OCI-LY7 (cell line): ENCODE results near the gene SDK2. TPM values are rescaled to one million over a fixed set of nuclear protein-coding genes. Genes with fewer than 3 reads are reported as not detected.

ENCODE experiments used
- BruUV-seq: library from RNA; stranded (reverse); fragments of 400-500 nt; replicated peaks from 2 replicates; lab custom pipeline; 2021; lab: Mats Ljungman, UMichigan
- CTCF ChIA-PET: fragments of 300-600 bp; sonication (Branson Sonifier 250); formaldehyde crosslinking; loops from one replicate; lab custom pipeline; 2022; ENCODE audit warnings: antibody characterized with exemption; ENCODE audit not compliant: unreplicated experiment; lab: Charles Lee
- POLR2A ChIA-PET: fragments of 300-600 bp; sonication (Branson Sonifier 250); formaldehyde crosslinking; loops from one replicate; lab custom pipeline; 2022; ENCODE audit warnings: antibody characterized with exemption; lab: Charles Lee
- DNase-seq: peaks from one replicate; pipeline ENCODE4 v3.0.0-alpha.2; 2015; ENCODE audit warnings: low spot score
- H2AFZ ChIP-seq: fragments of 200-600 bp; sonication (generic), shearing (Covaris generic); 2 replicates; pipeline ENCODE4 v1.6.1; 2014; ENCODE audit warnings: mild to moderate bottlenecking, antibody characterized with exemption, low read length, moderate library complexity
- H3K27ac ChIP-seq: fragments of 200-600 bp; sonication (generic); 2 replicates; pipeline ENCODE4 v1.5.1; 2014; ENCODE audit warnings: mixed run types, low read depth, mild to moderate bottlenecking, moderate library complexity, low read length, inconsistent platforms; ENCODE audit not compliant: poor library complexity, severe bottlenecking
- H3K36me3 ChIP-seq: fragments of 200-600 bp; sonication (generic); 2 replicates; pipeline ENCODE4 v1.6.1; 2014; ENCODE audit warnings: mild to moderate bottlenecking, antibody characterized with exemption, low read length, moderate library complexity, mixed read lengths; ENCODE audit not compliant: insufficient read depth
- H3K4me1 ChIP-seq: fragments of 200-600 bp; sonication (generic); 2 replicates; pipeline ENCODE4 v1.5.1; 2014; ENCODE audit warnings: mild to moderate bottlenecking, low read length; ENCODE audit not compliant: insufficient read depth, poor library complexity, severe bottlenecking
- H3K4me2 ChIP-seq: fragments of 200-600 bp; sonication (generic); 2 replicates; pipeline ENCODE4 v1.6.1; 2014; ENCODE audit warnings: mild to moderate bottlenecking, low read length
- H3K4me3 ChIP-seq: fragments of 200-600 bp; sonication (generic); 2 replicates; pipeline ENCODE4 v1.5.1; 2014; ENCODE audit warnings: mild to moderate bottlenecking, low read depth, low read length; ENCODE audit not compliant: poor library complexity, severe bottlenecking
- H3K79me2 ChIP-seq: fragments of 200-600 bp; sonication (generic); 2 replicates; pipeline ENCODE4 v1.6.1; 2016; ENCODE audit warnings: low read depth, mild to moderate bottlenecking, low read length, moderate library complexity, mixed read lengths; ENCODE audit not compliant: insufficient read depth
- H3K9me2 ChIP-seq: fragments of 200-600 bp; sonication (generic); 2 replicates; pipeline ENCODE4 v1.6.1; 2016; ENCODE audit warnings: mild to moderate bottlenecking, low read length, mixed read lengths; ENCODE audit not compliant: insufficient read depth
- H3K9me3 ChIP-seq: fragments of 200-600 bp; sonication (generic); 2 replicates; pipeline ENCODE4 v1.6.1; 2014; ENCODE audit warnings: mild to moderate bottlenecking, mixed run types, low read length, mixed read lengths
- H4K20me1 ChIP-seq: fragments of 200-600 bp; sonication (generic); 2 replicates; pipeline ENCODE4 v1.6.1; 2014; ENCODE audit warnings: mild to moderate bottlenecking, antibody characterized with exemption, low read length, moderate library complexity, mixed read lengths; ENCODE audit not compliant: insufficient read depth
- CTCF ChIP-seq: fragments of 200-600 bp; sonication (generic); conservative IDR thresholded peaks from 2 replicates; pipeline ENCODE4 v1.5.1; 2014; ENCODE audit warnings: mild to moderate bottlenecking, antibody characterized with exemption, low read length, moderate library complexity, mixed read lengths
- EZH2phosphoT487 ChIP-seq: fragments of 200-600 bp; sonication (generic); IDR thresholded peaks from 2 replicates; pipeline ENCODE4 v1.6.1; 2018; ENCODE audit warnings: low read depth, borderline replicate concordance, mild to moderate bottlenecking, mixed run types, antibody characterized with exemption, low read length, moderate library complexity, mixed read lengths
- intact Hi-C: fragments of 100-400 bp; cut with micrococcal nuclease; formaldehyde crosslinking; loops from one replicate; pipeline ENCODE4 v1.10.0; 2022; ENCODE audit not compliant: unreplicated experiment
- total RNA-seq, 2 experiments: library from RNA; depleted of rRNA in 1 of 2; stranded (reverse); fragments of >200 nt in 1 of 2; shearing (Covaris generic) in 1 of 2; gene quantifications; 2 replicates each; pipeline ENCODE4 v1.2.3, GENCODE V29; 2014 to 2022

Gene SDK2
- total RNA-seq, 2 experiments from 2014 or later: 0.32 to 1.8 TPM

DNA sequence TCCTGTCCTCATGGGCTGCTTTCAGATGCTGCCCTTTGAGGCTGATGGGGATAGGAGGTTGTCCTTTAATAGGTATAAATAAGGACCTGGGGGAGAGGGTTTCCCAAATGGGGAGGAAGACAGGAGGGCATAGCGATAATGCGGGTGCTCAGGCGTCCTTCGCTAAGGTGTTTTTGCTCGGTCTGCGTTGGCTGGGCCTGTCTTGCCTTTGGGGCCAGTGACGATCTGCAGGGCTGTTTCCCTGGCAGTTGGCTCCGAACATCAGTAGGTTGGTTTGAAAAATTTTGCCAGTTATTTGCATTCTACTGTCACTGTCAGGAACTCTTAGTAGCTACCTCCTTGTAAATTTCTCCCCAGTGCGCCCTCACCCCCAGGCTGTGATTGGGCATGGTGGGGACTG lies 294.6 kb downstream of the SDK2 start:
- ChIA-PET POLR2A (interaction anchor here (0.6 kb wide), 1 partner anchor 573 kb away, joined by 4 read pairs; no protein-coding TSS in a partner anchor), CTCF (interaction anchor here (0.5 to 1.0 kb wide), 2 partner anchors 16 to 668 kb away, joined by 3 to 4 read pairs; no protein-coding TSS in a partner anchor)
- no peak overlapping the region for H2AFZ ChIP-seq
- no peaks in the 10 kb centered on the region for H3K9me3 ChIP-seq
- no peak overlapping the region for H3K4me2 ChIP-seq
- H3K36me3 ChIP-seq: no peaks in the 10 kb centered on the region
- no peaks in the 10 kb centered on the region for H4K20me1 ChIP-seq
- BruUV-seq: no TSS peak
- H3K79me2 ChIP-seq: no peaks in the 10 kb centered on the region
- H3K4me3 ChIP-seq: no peak overlapping the region
- DNase-seq: no peak
- TF ChIP-seq CTCF (no peak), EZH2phosphoT487 (no peak)
- intact Hi-C loops: no loop called here
- no peaks in the 10 kb centered on the region for H3K9me2 ChIP-seq
- no peaks in the 10 kb centered on the region for H3K4me1 ChIP-seq
- no peak overlapping the region for H3K27ac ChIP-seq

GRCh38 chr17:73349138-73349537 lies 295.1 kb downstream of the SDK2 start:
- H3K9me3 ChIP-seq: no peaks in the 10 kb centered on the region
- no peaks in the 10 kb centered on the region for H3K4me1 ChIP-seq
- intact Hi-C loops: no loop called here
- no peak for TF ChIP-seq CTCF
- no peak for TF ChIP-seq EZH2phosphoT487
- no TSS peak for BruUV-seq
- POLR2A ChIA-PET: no interaction called here
- no peaks in the 10 kb centered on the region for H3K9me2 ChIP-seq
- H3K27ac ChIP-seq: no peak overlapping the region
- H4K20me1 ChIP-seq: no peaks in the 10 kb centered on the region
- H3K4me3 ChIP-seq: no peak overlapping the region
- H3K4me2 ChIP-seq: no peak overlapping the region
- CTCF ChIA-PET: interaction anchor here (0.5 to 1.0 kb wide), 2 partner anchors 16 to 668 kb away, joined by 3 to 4 read pairs; no protein-coding TSS in a partner anchor
- no peak for DNase-seq
- H3K36me3 ChIP-seq: no peaks in the 10 kb centered on the region
- H3K79me2 ChIP-seq: no peaks in the 10 kb centered on the region
- H2AFZ ChIP-seq: no peak overlapping the region

- intact Hi-C loops: no loop called here
- Histone ChIP-seq H3K9me2 (no peaks in the 10 kb centered on the region), H3K36me3 (no peaks in the 10 kb centered on the region), H3K27ac (no peak overlapping the region), H3K4me2 (no peak overlapping the region), H3K79me2 (no peaks in the 10 kb centered on the region), H3K4me1 (no peaks in the 10 kb centered on the region), H3K4me3 (no peak overlapping the region), H2AFZ (no peak overlapping the region), H4K20me1 (no peaks in the 10 kb centered on the region), H3K9me3 (no peaks in the 10 kb centered on the region)
- DNase-seq: no peak
- POLR2A ChIA-PET: no interaction called here
- TF ChIP-seq EZH2phosphoT487: no peak
- TF ChIP-seq CTCF: no peak
- CTCF ChIA-PET: no interaction called here
- no TSS peak for BruUV-seq
These were observed 295.5 kb downstream of the SDK2 start for GRCh38 chr17:73348829-73349095.
